Measurements from ENCODE around the gene SSR2. TPM values are rescaled to one million over a fixed set of nuclear protein-coding genes. Genes with fewer than 3 reads are reported as not detected.

The SSR2 gene
- total RNA-seq, 2 experiments from 2014 or later = 148 to 150 TPM

DNA sequence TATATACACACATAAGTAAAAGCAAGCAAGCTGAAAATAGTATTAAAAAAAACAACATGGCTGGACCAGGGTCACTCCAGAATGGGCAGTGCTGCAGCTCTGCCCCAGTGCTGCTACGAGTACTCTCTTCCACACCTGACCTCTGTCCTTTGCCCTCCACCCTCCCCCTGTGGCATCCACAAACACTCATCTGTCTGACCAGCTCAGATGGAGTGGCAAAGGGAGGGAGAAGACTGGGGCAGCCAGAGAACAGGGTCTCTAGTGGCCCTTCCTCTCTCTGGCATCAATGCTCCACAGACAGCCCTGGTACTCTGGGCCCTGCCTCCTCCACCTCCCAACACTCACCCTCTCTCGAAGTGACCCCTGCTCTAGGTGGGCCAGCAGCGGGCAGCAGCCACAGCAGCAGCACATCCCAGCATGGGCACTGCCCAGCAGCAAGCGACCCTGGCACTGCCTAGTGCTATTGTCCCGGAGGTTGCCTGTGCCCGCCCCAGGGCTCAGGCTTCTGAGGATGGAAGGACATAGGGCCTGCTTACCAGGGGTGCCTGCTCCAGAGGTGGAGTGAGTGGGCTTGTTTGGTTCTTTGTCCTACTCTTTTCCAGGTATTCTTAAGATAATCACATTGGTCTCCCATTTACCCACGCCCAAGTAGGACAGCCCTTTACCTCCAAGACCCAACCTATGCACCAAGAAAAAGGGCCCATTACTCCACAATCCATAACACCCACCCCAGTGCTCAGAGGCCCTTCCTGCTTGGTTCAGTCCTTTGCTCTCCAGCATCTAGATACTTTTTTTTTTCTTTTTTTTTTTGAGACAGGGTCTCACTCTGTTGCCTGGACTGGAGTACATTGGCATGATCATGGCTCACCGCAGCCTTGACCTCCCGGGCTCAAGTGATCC is 48.6 kb downstream of the SSR2 start:
- TF ChIP-seq, protein P1, sequence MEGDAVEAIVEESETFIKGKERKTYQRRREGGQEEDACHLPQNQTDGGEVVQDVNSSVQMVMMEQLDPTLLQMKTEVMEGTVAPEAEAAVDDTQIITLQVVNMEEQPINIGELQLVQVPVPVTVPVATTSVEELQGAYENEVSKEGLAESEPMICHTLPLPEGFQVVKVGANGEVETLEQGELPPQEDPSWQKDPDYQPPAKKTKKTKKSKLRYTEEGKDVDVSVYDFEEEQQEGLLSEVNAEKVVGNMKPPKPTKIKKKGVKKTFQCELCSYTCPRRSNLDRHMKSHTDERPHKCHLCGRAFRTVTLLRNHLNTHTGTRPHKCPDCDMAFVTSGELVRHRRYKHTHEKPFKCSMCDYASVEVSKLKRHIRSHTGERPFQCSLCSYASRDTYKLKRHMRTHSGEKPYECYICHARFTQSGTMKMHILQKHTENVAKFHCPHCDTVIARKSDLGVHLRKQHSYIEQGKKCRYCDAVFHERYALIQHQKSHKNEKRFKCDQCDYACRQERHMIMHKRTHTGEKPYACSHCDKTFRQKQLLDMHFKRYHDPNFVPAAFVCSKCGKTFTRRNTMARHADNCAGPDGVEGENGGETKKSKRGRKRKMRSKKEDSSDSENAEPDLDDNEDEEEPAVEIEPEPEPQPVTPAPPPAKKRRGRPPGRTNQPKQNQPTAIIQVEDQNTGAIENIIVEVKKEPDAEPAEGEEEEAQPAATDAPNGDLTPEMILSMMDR (IDR thresholded peaks at IDR 0.05) = no peak
- H3K4me1 Mint-ChIP-seq (ENCODE audit: low read depth) = peaks cover 90% of the 10 kb centered on the region
- ChIA-PET POLR2A (interaction anchor here (1.0 to 8.2 kb wide), 4 partner anchors 10 to 48 kb away, joined by 3 to 46 read pairs (median 10); partner anchors contain the start of genes KHDC4 and SSR2), CTCF (interaction anchor here (1.1 to 2.7 kb wide), 3 partner anchors 12 to 18 kb away, joined by 3 to 11 read pairs (median 4); no protein-coding TSS in a partner anchor)
- DNase-seq (no peak), ATAC-seq (no peak)
- no peaks in the 10 kb centered on the region for H3K27me3 Mint-ChIP-seq
- intact Hi-C loops (cut with micrococcal nuclease) = no loop called here
- H3K4me3 Mint-ChIP-seq = peak overlapping the region; percentile 47
- H3K36me3 Mint-ChIP-seq (ENCODE audit: low read depth) = peaks cover 83% of the 10 kb centered on the region
- no peaks in the 10 kb centered on the region for H3K9me3 Mint-ChIP-seq
- peak overlapping the region; percentile 83 for H3K27ac Mint-ChIP-seq

DNA sequence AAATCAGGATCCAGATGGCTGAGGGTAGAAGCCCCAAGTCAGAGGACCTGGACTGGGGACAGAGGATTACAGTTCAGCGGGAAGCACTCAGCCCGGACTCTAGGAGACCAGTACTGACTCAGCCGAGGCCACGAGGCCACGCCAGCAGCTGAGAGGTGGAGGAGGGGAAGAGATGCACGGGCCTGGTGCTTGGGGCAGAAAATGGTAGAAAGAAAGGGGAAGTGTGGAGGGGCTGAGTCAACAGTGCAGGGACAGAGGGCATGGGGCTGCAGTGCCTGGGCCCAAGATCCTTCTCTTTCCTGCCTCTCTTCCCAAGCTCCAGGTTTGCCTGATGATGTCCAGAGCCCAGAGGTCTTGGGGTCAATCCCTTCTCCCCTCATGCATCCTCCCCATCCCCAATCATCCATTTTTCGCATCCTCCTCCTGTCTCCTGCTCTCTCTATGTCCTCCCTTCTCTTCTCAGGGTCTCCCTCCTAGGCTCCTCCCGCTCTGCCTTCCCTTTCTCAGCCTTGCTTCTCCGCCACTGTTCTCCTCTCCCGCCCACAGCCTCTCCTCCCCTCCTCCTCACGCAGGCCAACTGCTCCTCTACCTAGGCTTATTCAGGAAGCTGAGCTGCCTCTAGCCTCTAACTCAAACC is 50.1 kb downstream of the SSR2 start:
- DNase-seq (peak; percentile 62), ATAC-seq (peak; percentile 72)
- Mint-ChIP-seq H3K9me3 (no peaks in the 10 kb centered on the region), H3K36me3 (ENCODE audit: low read depth) (peaks cover 83% of the 10 kb centered on the region), H3K27me3 (no peaks in the 10 kb centered on the region), H3K4me1 (ENCODE audit: low read depth) (peaks cover 92% of the 10 kb centered on the region), H3K27ac (peak overlapping the region; percentile 88), H3K4me3 (peak overlapping the region; percentile 47)
- CTCF ChIA-PET = interaction anchor here (1.3 to 2.7 kb wide), 4 partner anchors 10 to 33 kb away, joined by 3 to 11 read pairs (median 5); no protein-coding TSS in a partner anchor
- POLR2A ChIA-PET = interaction anchor here (0.7 to 8.2 kb wide), 5 partner anchors 9 to 222 kb away, joined by 3 to 49 read pairs (median 24); partner anchors contain the start of genes ARHGEF2 and KHDC4
- intact Hi-C loops (cut with micrococcal nuclease) = no loop called here
- TF ChIP-seq, protein P1 (IDR thresholded peaks at IDR 0.05) = no peak

DNA sequence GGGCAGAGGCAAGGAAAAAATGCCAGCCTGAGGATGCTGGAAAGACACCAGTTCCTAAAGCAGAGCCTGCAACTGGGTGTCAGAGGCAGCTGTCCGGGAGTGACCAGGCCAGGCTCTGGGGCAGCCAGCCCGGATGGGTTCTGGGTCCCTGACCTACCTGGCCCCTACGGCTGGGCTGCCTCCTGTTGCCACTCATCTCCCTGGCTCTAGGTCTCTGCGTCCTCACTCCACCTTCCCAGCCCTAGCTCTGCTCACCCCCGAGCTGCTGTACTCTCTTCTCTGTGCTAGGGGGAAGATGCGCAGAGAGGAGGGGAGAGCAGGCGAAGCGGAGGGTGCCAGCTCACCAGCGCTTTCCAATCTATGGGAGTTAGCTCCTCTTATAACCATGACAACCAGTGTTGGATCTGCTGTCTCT is 51.4 kb downstream of the SSR2 start:
- TF ChIP-seq, protein P1 (IDR thresholded peaks at IDR 0.05) = no peak

DNA sequence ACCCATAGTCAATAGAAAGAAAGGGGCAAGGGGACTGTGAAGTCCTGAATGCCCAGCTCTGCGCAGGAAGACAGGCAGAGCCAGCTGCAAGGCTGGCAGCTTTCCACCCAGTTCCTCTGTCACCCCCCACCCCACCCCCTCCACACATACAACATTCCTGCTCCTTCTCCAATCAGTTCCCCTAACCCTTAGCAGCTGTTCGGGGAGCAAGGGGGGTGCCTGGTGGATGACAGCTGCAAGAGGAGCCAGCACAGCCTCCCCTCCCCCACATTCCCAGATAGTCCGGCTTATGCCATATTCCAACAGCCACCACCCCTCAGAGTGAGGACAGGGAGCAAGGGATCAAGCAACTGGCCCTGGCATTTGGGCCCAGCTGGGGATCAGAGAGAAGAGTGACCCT is 52.1 kb downstream of the SSR2 start:
- peak overlapping the region; percentile 16 for H3K4me3 Mint-ChIP-seq
- intact Hi-C loops (cut with micrococcal nuclease) = no loop called here
- peaks cover 77% of the 10 kb centered on the region for H3K36me3 Mint-ChIP-seq (ENCODE audit: low read depth)
- POLR2A ChIA-PET = interaction anchor here (1.2 to 8.2 kb wide), 6 partner anchors 11 to 36 kb away, joined by 3 to 49 read pairs (median 17); partner anchors contain the start of genes ARHGEF2 and KHDC4
- H3K27ac Mint-ChIP-seq = peak overlapping the region; percentile 88
- H3K27me3 Mint-ChIP-seq = no peaks in the 10 kb centered on the region
- CTCF ChIA-PET = interaction anchor here (1.8 to 4.5 kb wide), 3 partner anchors 10 to 30 kb away, joined by 8 to 30 read pairs (median 10); partner anchors contain the start of gene ARHGEF2
- no peak for DNase-seq
- no peak for ATAC-seq
- peaks cover 74% of the 10 kb centered on the region for H3K4me1 Mint-ChIP-seq (ENCODE audit: low read depth)
- no peaks in the 10 kb centered on the region for H3K9me3 Mint-ChIP-seq
- TF ChIP-seq, protein P1 (IDR thresholded peaks at IDR 0.05) = no peak

More for the DNA sequence above, 51.4 kb downstream of the SSR2 start:
- ATAC-seq = no peak
- Mint-ChIP-seq H3K9me3 (no peaks in the 10 kb centered on the region), H3K27ac (peak overlapping the region; percentile 88), H3K27me3 (no peaks in the 10 kb centered on the region), H3K36me3 (ENCODE audit: low read depth) (peaks cover 79% of the 10 kb centered on the region), H3K4me3 (no peak overlapping the region), H3K4me1 (ENCODE audit: low read depth) (peaks cover 80% of the 10 kb centered on the region)
- no peak for DNase-seq
- CTCF ChIA-PET = interaction anchor here (0.9 to 4.5 kb wide), 3 partner anchors 20 to 31 kb away, joined by 3 to 30 read pairs (median 7); no protein-coding TSS in a partner anchor
- POLR2A ChIA-PET = interaction anchor here (4.2 to 8.2 kb wide), 3 partner anchors 10 to 37 kb away, joined by 24 to 49 read pairs (median 46); partner anchors contain the start of genes ARHGEF2 and KHDC4
- intact Hi-C loops (cut with micrococcal nuclease) = no loop called here

All from activated CD8-positive, alpha-beta T cell treated with anti-CD3 and anti-CD28 coated beads for 36 hours (primary cell).